HepG2 (cell line): ENCODE measurements around the gene DIP2C. TPM values are rescaled to one million over a fixed set of nuclear protein-coding genes. Genes with fewer than 3 reads are reported as not detected.
A peak's percentile ranks its signal among the peaks of the same experiment; 100 is the strongest.

Experiments used
- ATAC-seq: fragments of 200-7000 bp; cut with Tn5 transposase; 3 replicates; pipeline ENCODE4 v1.9.1; 2020; ENCODE audit warnings: mild to moderate bottlenecking, moderate library complexity
- BruUV-seq: library from RNA; stranded (reverse); fragments of 400-500 nt; replicated peaks from 2 replicates; lab custom pipeline; 2021; lab: Mats Ljungman, UMichigan
- CTCF ChIA-PET: fragments of 300-600 bp; formaldehyde crosslinking; extraction: SDS; loops from one replicate; lab custom pipeline; 2021; ENCODE audit warnings: low total read pairs, inconsistent platforms, low intra/inter-chr PET ratio; lab: Yijun Ruan, JAX
- POLR2A ChIA-PET: fragments of 350-600 bp; sonication (Branson Sonifier 250); formaldehyde crosslinking; loops from one replicate; lab custom pipeline; 2020; ENCODE audit warnings: antibody characterized with exemption, inconsistent platforms; lab: Yijun Ruan, JAX
- DNase-seq: peaks from one replicate; pipeline ENCODE4 v3.0.0-alpha.2; 2015; ENCODE audit warnings: low spot score
- FAIRE-seq: peaks from 3 replicates; lab custom pipeline; 2011; peaks lifted over from hg19 to GRCh38; lab: Jason Lieb, UNC
- H2AFZ ChIP-seq: one replicate; pipeline ENCODE4 v1.6.1; 2011; ENCODE audit warnings: low read length, inconsistent platforms
- H3K27ac ChIP-seq: fragments of 300-600 bp; 3 replicates; pipeline ENCODE4 v1.8.0; 2011; ENCODE audit warnings: mixed run types, mild to moderate bottlenecking, mixed read lengths, low read length, inconsistent platforms; ENCODE audit not compliant: insufficient read depth; ENCODE audit errors: extremely low read length
- H3K27me3 ChIP-seq, 2 experiments: fragments of 200-600 bp in 1 of 2; 2 replicates in 1 of 2; 3 replicates in 1 of 2; pipeline versions ENCODE4 v1.6.0 to v1.8.0; 2011; ENCODE audit warnings: low read length in 2 of 2, mild to moderate bottlenecking in 2 of 2, moderate library complexity in 2 of 2, inconsistent platforms in 1 of 2; ENCODE audit not compliant: insufficient read depth in 2 of 2, control insufficient read depth in 1 of 2
- H3K36me3 ChIP-seq, 2 experiments: fragments of 200-600 bp in 1 of 2; replicated peaks in 1 of 2; 2 replicates in 1 of 2; 3 replicates in 1 of 2; pipeline versions ENCODE4 v1.5.1 to v1.8.0; 2011; ENCODE audit warnings: low read length in 2 of 2, inconsistent platforms in 1 of 2; ENCODE audit not compliant: insufficient read depth in 2 of 2, control insufficient read depth in 1 of 2
- H3K4me1 ChIP-seq: 2 replicates; pipeline ENCODE4 v1.5.1; 2012; ENCODE audit warnings: low read length, inconsistent platforms; ENCODE audit not compliant: insufficient read depth
- H3K4me2 ChIP-seq: 2 replicates; pipeline ENCODE4 v1.6.0; 2011; ENCODE audit warnings: low read depth, low read length, inconsistent platforms
- H3K4me3 ChIP-seq, 3 experiments: fragments of 200-600 bp in 1 of 3; sonication (generic), shearing (Covaris generic) in 1 of 3; replicated peaks in 1 of 3; 2 replicates each; pipeline ENCODE4 v1.5.1; 2011 to 2016; ENCODE audit warnings: low read length in 3 of 3, inconsistent platforms in 2 of 3, low read depth in 2 of 3, mild to moderate bottlenecking in 2 of 3, control low read depth in 1 of 3, mixed read lengths in 1 of 3; ENCODE audit not compliant: insufficient read depth in 1 of 3
- H3K79me2 ChIP-seq: one replicate; pipeline ENCODE4 v1.6.1; 2011; ENCODE audit warnings: low read length, inconsistent platforms; ENCODE audit not compliant: insufficient read depth
- H3K9ac ChIP-seq: 2 replicates; pipeline ENCODE4 v1.6.0; 2011; ENCODE audit warnings: mild to moderate bottlenecking, low read depth, low read length, inconsistent platforms; ENCODE audit not compliant: insufficient read depth
- H3K9me3 ChIP-seq: 2 replicates; pipeline ENCODE4 v1.5.1; 2012; ENCODE audit warnings: mild to moderate bottlenecking, low read length
- H4K20me1 ChIP-seq: 2 replicates; pipeline ENCODE4 v1.6.0; 2011; ENCODE audit warnings: inconsistent platforms, mild to moderate bottlenecking, low read length, moderate library complexity; ENCODE audit not compliant: insufficient read depth
- FLYWCH1 ChIP-seq: sonication (generic); formaldehyde crosslinking; IDR thresholded peaks from 2 replicates; pipeline ENCODE4 v1.8.1; 2023; ENCODE audit warnings: mild to moderate bottlenecking, missing genetic modification reagents
- FOXK1 ChIP-seq: sonication (generic); formaldehyde crosslinking; IDR thresholded peaks from 2 replicates; pipeline ENCODE4 v1.4.0; 2020; ENCODE audit warnings: low read depth, missing genetic modification reagents, borderline replicate concordance
- GLI4 ChIP-seq: sonication (generic); formaldehyde crosslinking; IDR thresholded peaks from 2 replicates; pipeline ENCODE4 v1.5.1; 2020; ENCODE audit warnings: missing genetic modification reagents, mild to moderate bottlenecking, moderate library complexity, borderline replicate concordance
- HDAC1 ChIP-seq: sonication (generic); formaldehyde crosslinking; IDR thresholded peaks from 2 replicates; pipeline ENCODE4 v1.5.1; 2020; ENCODE audit warnings: mild to moderate bottlenecking, missing genetic modification reagents
- HIVEP1 ChIP-seq: sonication (generic); formaldehyde crosslinking; IDR thresholded peaks from 2 replicates; pipeline ENCODE4 v1.4.0; 2020; ENCODE audit warnings: mild to moderate bottlenecking, missing genetic modification reagents
- KMT2B ChIP-seq: IDR thresholded peaks from 2 replicates; pipeline ENCODE4 v1.6.1; 2016; ENCODE audit warnings: missing genetic modification reagents, missing compliant biosample characterization
- MIER2 ChIP-seq: IDR thresholded peaks from 2 replicates; pipeline ENCODE4 v1.6.1; 2016; ENCODE audit warnings: missing biosample characterization, missing genetic modification reagents
- NFE2L1 ChIP-seq: sonication (generic); formaldehyde crosslinking; IDR thresholded peaks from 2 replicates; pipeline ENCODE4 v1.4.0; 2020; ENCODE audit warnings: missing genetic modification reagents, mild to moderate bottlenecking, borderline replicate concordance
- RBFOX2 ChIP-seq: fragments of 200-400 bp; formaldehyde crosslinking; IDR thresholded peaks from 2 replicates; pipeline ENCODE4 v1.6.1; 2017; ENCODE audit warnings: low read depth, mild to moderate bottlenecking, low read length
- STAG1 ChIP-seq: sonication (generic); formaldehyde crosslinking; IDR thresholded peaks from 2 replicates; pipeline ENCODE4 v1.4.0; 2020; ENCODE audit warnings: missing genetic modification reagents
- ZKSCAN8 ChIP-seq: IDR thresholded peaks from 2 replicates; pipeline ENCODE4 v1.6.1; 2016; ENCODE audit warnings: borderline replicate concordance, missing genetic modification reagents, missing compliant biosample characterization
- ZNF720 ChIP-seq: sonication (generic); formaldehyde crosslinking; IDR thresholded peaks from 2 replicates; pipeline ENCODE4 v1.4.0; 2020; ENCODE audit warnings: missing genetic modification reagents
- ZNF879 ChIP-seq: sonication (generic); formaldehyde crosslinking; IDR thresholded peaks from 2 replicates; pipeline ENCODE4 v1.8.1; 2023; ENCODE audit warnings: missing genetic modification reagents
- ZSCAN20 ChIP-seq: sonication (generic); formaldehyde crosslinking; IDR thresholded peaks from 2 replicates; pipeline ENCODE4 v1.4.0; 2020; ENCODE audit warnings: missing genetic modification reagents, mild to moderate bottlenecking, borderline replicate concordance
- WGBS: methylation state at CpG from one replicate; pipeline ENCODE4 v1.1.6; 2017; ENCODE audit warnings: low lambda C conversion rate; 5-methylcytosine and 5-hydroxymethylcytosine counted together
- in situ Hi-C: cut with HindIII; loops from 2 replicates; pipeline ENCODE4 v1.10.0; 2017; ENCODE audit warnings: low pct_unique_long_range_greater_than_20kb; ENCODE audit not compliant: extremely low pct_ligation_motif_present
- intact Hi-C: fragments of 100-400 bp; cut with micrococcal nuclease; formaldehyde crosslinking; loops from one replicate; pipeline ENCODE4 v1.10.0; 2022; ENCODE audit not compliant: unreplicated experiment
- polyA plus RNA-seq, 8 experiments: library from polyadenylated mRNA; depleted of rRNA in 3 of 8; stranded (reverse) in 7 of 8; unstranded in 1 of 8; fragments of >200 nt; fragmentation: Illumina TruSeq in 4 of 8; extraction: Trizol in 4 of 8; gene quantifications; 2 replicates each; pipeline versions ENCODE4 v1.2.1 to v1.2.3, GENCODE V29; 2011 to 2016; ENCODE audit warnings: low read depth in 4 of 8, missing spikeins in 1 of 8, mixed read lengths in 1 of 8; ENCODE audit not compliant: insufficient read depth in 1 of 8
- total RNA-seq, 5 experiments: library from RNA; depleted of rRNA; stranded (reverse); fragments of >200 nt; fragmentation: Illumina TruSeq; extraction: Trizol; gene quantifications; 2 replicates each; pipeline ENCODE4 v1.2.3, GENCODE V29; 2016; ENCODE audit warnings: low read depth in 1 of 5
- TF ChIP-seq, protein P1 (sequence below): sonication (generic); formaldehyde crosslinking; conservative IDR thresholded peaks from 2 replicates; pipeline ENCODE4 v1.8.0; 2022; ENCODE audit warnings: low read depth, missing genetic modification reagents
- TF ChIP-seq, protein P2 (sequence below): sonication (generic); formaldehyde crosslinking; IDR thresholded peaks from 2 replicates; pipeline ENCODE4 v1.4.0; 2020; ENCODE audit warnings: missing genetic modification reagents, mild to moderate bottlenecking, borderline replicate concordance
- TF ChIP-seq, protein P3 (sequence below): sonication (generic); formaldehyde crosslinking; IDR thresholded peaks from 2 replicates; pipeline ENCODE4 v1.4.0; 2020; ENCODE audit warnings: mild to moderate bottlenecking, low read depth, missing genetic modification reagents

Gene DIP2C
- total and polyA plus RNA-seq, 2 of the 13 experiments (the other 11 are each of a cell fraction or from before 2014, with no cell fraction given) = 2.2 to 2.7 TPM

GRCh38 chr10:624605-625332 is 64.7 kb downstream of the DIP2C start:
- CTCF ChIA-PET = no interaction called here
- no peaks in the 10 kb centered on the region for H3K36me3 ChIP-seq
- BruUV-seq = no TSS peak
- peak overlapping the region; percentile 86 for H3K4me2 ChIP-seq
- peak overlapping the region; percentile 37 for H3K27ac ChIP-seq
- no peak overlapping the region for H2AFZ ChIP-seq
- in situ Hi-C loops = no loop called here
- intact Hi-C loops = no loop called here
- FAIRE-seq (no peak), ATAC-seq (peak; percentile 92), DNase-seq (peak; percentile 69)
- H3K4me3 ChIP-seq = peak overlapping the region; percentile 38 to 64 (median 51); a peak in 5 of 6 replicates
- POLR2A ChIA-PET = interaction anchor here (1.0 to 2.9 kb wide), 5 partner anchors 15 to 50 kb away, joined by 3 to 14 read pairs (median 4); no protein-coding TSS in a partner anchor
- peaks cover 4% of the 10 kb centered on the region; the same call in 1 of the 2 replicates for H4K20me1 ChIP-seq
- no peaks in the 10 kb centered on the region for H3K79me2 ChIP-seq
- WGBS = 50% methylated on average over 8 of the region's 35 CpGs
- no peaks in the 10 kb centered on the region for H3K27me3 ChIP-seq
- H3K9me3 ChIP-seq = no peaks in the 10 kb centered on the region
- H3K4me1 ChIP-seq = peaks cover 24% of the 10 kb centered on the region
- H3K9ac ChIP-seq = peak overlapping the region; percentile 52
- TF ChIP-seq HIVEP1 (CRISPR knock-in tag) (0 out of 2 replicates have a peak, but pooled peaks have one; percentile 31), RBFOX2 (0 out of 2 replicates have a peak, but pooled peaks have one; percentile 27), GLI4 (CRISPR knock-in tag) (no peak), FLYWCH1 (CRISPR knock-in tag) (no peak), ZNF879 (no peak), FOXK1 (CRISPR knock-in tag) (no peak), ZNF720 (CRISPR knock-in tag) (no peak), KMT2B (CRISPR knock-in tag) (no peak), STAG1 (CRISPR knock-in tag) (no peak), HDAC1 (0 out of 2 replicates have a peak, but pooled peaks have one; percentile 18), ZSCAN20 (CRISPR knock-in tag) (no peak), ZKSCAN8 (0 out of 2 replicates have a peak, but pooled peaks have one; percentile 42), MIER2 (CRISPR knock-in tag) (no peak), NFE2L1 (no peak)
- TF ChIP-seq, protein P1, sequence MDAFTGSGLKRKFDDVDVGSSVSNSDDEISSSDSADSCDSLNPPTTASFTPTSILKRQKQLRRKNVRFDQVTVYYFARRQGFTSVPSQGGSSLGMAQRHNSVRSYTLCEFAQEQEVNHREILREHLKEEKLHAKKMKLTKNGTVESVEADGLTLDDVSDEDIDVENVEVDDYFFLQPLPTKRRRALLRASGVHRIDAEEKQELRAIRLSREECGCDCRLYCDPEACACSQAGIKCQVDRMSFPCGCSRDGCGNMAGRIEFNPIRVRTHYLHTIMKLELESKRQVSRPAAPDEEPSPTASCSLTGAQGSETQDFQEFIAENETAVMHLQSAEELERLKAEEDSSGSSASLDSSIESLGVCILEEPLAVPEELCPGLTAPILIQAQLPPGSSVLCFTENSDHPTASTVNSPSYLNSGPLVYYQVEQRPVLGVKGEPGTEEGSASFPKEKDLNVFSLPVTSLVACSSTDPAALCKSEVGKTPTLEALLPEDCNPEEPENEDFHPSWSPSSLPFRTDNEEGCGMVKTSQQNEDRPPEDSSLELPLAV (CRISPR knock-in tag) = no peak
- TF ChIP-seq, protein P2, sequence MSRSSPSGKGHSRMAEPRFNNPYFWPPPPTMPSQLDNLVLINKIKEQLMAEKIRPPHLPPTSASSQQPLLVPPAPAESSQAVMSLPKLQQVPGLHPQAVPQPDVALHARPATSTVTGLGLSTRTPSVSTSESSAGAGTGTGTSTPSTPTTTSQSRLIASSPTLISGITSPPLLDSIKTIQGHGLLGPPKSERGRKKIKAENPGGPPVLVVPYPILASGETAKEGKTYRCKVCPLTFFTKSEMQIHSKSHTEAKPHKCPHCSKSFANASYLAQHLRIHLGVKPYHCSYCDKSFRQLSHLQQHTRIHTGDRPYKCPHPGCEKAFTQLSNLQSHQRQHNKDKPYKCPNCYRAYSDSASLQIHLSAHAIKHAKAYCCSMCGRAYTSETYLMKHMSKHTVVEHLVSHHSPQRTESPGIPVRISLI = no peak
- TF ChIP-seq, protein P3, sequence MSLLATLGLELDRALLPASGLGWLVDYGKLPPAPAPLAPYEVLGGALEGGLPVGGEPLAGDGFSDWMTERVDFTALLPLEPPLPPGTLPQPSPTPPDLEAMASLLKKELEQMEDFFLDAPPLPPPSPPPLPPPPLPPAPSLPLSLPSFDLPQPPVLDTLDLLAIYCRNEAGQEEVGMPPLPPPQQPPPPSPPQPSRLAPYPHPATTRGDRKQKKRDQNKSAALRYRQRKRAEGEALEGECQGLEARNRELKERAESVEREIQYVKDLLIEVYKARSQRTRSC (CRISPR knock-in tag) = no peak
